Ishikawa (cell line): Measurements from ENCODE around the gene PRR33.
A peak's percentile ranks its signal among the peaks of the same experiment; 100 is the strongest.

ENCODE experiments used
- CEBPB ChIP-seq: IDR thresholded peaks from 2 replicates; pipeline ENCODE4 v1.6.1; 2012
- CREB1 ChIP-seq: IDR thresholded peaks from 2 replicates; pipeline ENCODE4 v1.6.1; 2012; ENCODE audit warnings: low read depth
- EGR1 ChIP-seq: IDR thresholded peaks from 2 replicates; pipeline ENCODE4 v1.6.1; 2012
- EP300 ChIP-seq: IDR thresholded peaks from 2 replicates; pipeline ENCODE4 v1.6.1; 2012; ENCODE audit warnings: borderline replicate concordance
- FOXM1 ChIP-seq: IDR thresholded peaks from 2 replicates; pipeline ENCODE4 v1.6.1; 2012; ENCODE audit warnings: low read depth, borderline replicate concordance
- MAX ChIP-seq: IDR thresholded peaks from 2 replicates; pipeline ENCODE4 v1.6.1; 2012
- NFIC ChIP-seq: IDR thresholded peaks from 2 replicates; pipeline ENCODE4 v1.6.1; 2012
- RAD21 ChIP-seq: IDR thresholded peaks from 2 replicates; pipeline ENCODE4 v1.6.1; 2012; ENCODE audit warnings: low read depth
- TAF1 ChIP-seq: IDR thresholded peaks from 2 replicates; pipeline ENCODE4 v1.6.1; 2012; ENCODE audit warnings: low read depth, mild to moderate bottlenecking
- TCF12 ChIP-seq: IDR thresholded peaks from 2 replicates; pipeline ENCODE4 v1.6.1; 2012; ENCODE audit warnings: low read depth
- TEAD4 ChIP-seq: IDR thresholded peaks from 2 replicates; pipeline ENCODE4 v1.6.1; 2012
- YY1 ChIP-seq: IDR thresholded peaks from 2 replicates; pipeline ENCODE4 v1.6.1; 2012; ENCODE audit warnings: low read depth
- ZBTB7A ChIP-seq: IDR thresholded peaks from 2 replicates; pipeline ENCODE4 v1.6.1; 2012; ENCODE audit warnings: low read depth
- TF ChIP-seq, protein P1 (sequence below): IDR thresholded peaks from 2 replicates; pipeline ENCODE4 v1.6.1; 2012; ENCODE audit warnings: low read depth, mild to moderate bottlenecking
- TF ChIP-seq, protein P2 (sequence below): IDR thresholded peaks from 2 replicates; pipeline ENCODE4 v1.6.1; 2012

The PRR33 gene

GRCh38 chr11:1919391-1920127 is 27.9 kb upstream of the PRR33 start, which contains the start of gene TNNT3:
Gene TNNT3 (plus strand): TSS chr11:1919703. CDS start chr11:1922875, 3,172 bp downstream.
- TF ChIP-seq MAX: no peak
- no peak for TF ChIP-seq FOXM1
- TF ChIP-seq YY1: no peak
- no peak for TF ChIP-seq RAD21
- TF ChIP-seq TAF1: no peak
- no peak for TF ChIP-seq TEAD4
- TF ChIP-seq, protein P1, sequence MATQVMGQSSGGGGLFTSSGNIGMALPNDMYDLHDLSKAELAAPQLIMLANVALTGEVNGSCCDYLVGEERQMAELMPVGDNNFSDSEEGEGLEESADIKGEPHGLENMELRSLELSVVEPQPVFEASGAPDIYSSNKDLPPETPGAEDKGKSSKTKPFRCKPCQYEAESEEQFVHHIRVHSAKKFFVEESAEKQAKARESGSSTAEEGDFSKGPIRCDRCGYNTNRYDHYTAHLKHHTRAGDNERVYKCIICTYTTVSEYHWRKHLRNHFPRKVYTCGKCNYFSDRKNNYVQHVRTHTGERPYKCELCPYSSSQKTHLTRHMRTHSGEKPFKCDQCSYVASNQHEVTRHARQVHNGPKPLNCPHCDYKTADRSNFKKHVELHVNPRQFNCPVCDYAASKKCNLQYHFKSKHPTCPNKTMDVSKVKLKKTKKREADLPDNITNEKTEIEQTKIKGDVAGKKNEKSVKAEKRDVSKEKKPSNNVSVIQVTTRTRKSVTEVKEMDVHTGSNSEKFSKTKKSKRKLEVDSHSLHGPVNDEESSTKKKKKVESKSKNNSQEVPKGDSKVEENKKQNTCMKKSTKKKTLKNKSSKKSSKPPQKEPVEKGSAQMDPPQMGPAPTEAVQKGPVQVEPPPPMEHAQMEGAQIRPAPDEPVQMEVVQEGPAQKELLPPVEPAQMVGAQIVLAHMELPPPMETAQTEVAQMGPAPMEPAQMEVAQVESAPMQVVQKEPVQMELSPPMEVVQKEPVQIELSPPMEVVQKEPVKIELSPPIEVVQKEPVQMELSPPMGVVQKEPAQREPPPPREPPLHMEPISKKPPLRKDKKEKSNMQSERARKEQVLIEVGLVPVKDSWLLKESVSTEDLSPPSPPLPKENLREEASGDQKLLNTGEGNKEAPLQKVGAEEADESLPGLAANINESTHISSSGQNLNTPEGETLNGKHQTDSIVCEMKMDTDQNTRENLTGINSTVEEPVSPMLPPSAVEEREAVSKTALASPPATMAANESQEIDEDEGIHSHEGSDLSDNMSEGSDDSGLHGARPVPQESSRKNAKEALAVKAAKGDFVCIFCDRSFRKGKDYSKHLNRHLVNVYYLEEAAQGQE: no peak
- no peak for TF ChIP-seq CEBPB
- TF ChIP-seq CREB1: no peak
- TF ChIP-seq ZBTB7A: no peak
- TF ChIP-seq, protein P2, sequence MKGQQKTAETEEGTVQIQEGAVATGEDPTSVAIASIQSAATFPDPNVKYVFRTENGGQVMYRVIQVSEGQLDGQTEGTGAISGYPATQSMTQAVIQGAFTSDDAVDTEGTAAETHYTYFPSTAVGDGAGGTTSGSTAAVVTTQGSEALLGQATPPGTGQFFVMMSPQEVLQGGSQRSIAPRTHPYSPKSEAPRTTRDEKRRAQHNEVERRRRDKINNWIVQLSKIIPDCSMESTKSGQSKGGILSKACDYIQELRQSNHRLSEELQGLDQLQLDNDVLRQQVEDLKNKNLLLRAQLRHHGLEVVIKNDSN: no peak
- TF ChIP-seq EGR1: no peak
- TF ChIP-seq EP300: no peak
- no peak for TF ChIP-seq TCF12
- TF ChIP-seq NFIC: no peak

GRCh38 chr11:1918436-1919315 is 27.0 kb upstream of the PRR33 start:
- peak; percentile 37; the same call in 1 of the 2 replicates for TF ChIP-seq RAD21
- TF ChIP-seq, protein P2: no peak

- TF ChIP-seq ZBTB7A (peak; percentile 65; the same call in 1 of the 2 replicates), TCF12 (no peak), RAD21 (peak; percentile 21; the same call in 1 of the 2 replicates)
- TF ChIP-seq, protein P2: no peak
These were observed 26.1 kb upstream of the PRR33 start for GRCh38 chr11:1917523-1918435.

- TF ChIP-seq YY1: no peak
- TF ChIP-seq CREB1: no peak
- no peak for TF ChIP-seq EGR1
- TF ChIP-seq NFIC: no peak
- TF ChIP-seq TAF1: no peak
- no peak for TF ChIP-seq FOXM1
- TF ChIP-seq MAX: no peak
- no peak for TF ChIP-seq ZBTB7A
- TF ChIP-seq, protein P2: no peak
- TF ChIP-seq TEAD4: no peak
- TF ChIP-seq CEBPB: no peak
- no peak for TF ChIP-seq EP300
- no peak for TF ChIP-seq TCF12
- no peak for TF ChIP-seq RAD21
- TF ChIP-seq, protein P1: no peak
These were observed 25.4 kb upstream of the PRR33 start for GRCh38 chr11:1916986-1917522.
